K562 (cell line): Measurements from ENCODE around the gene GMDS. TPM values are rescaled to one million over a fixed set of nuclear protein-coding genes. Genes with fewer than 3 reads are reported as not detected.

Source experiments
- ATF4 ChIP-seq: fragments of 450-650 bp; formaldehyde crosslinking; IDR thresholded peaks from 2 replicates; pipeline ENCODE4 v1.4.0; 2022; ENCODE audit warnings: mild to moderate bottlenecking, moderate library complexity
- E2F4 ChIP-seq: sonication (generic); formaldehyde crosslinking; IDR thresholded peaks from 2 replicates; pipeline ENCODE4 v1.8.0; 2022; ENCODE audit warnings: mild to moderate bottlenecking, low read depth, missing genetic modification reagents
- IFI16 ChIP-seq: fragments of 250-450 bp; sonication (Bioruptor Pico); IDR thresholded peaks from 2 replicates; pipeline ENCODE4 v2.1.2; 2022; ENCODE audit warnings: mild to moderate bottlenecking, inconsistent platforms
- KDM1A ChIP-seq, 2 experiments: fragments of 450-650 bp; IDR thresholded peaks; 2 replicates each; pipeline ENCODE4 v1.6.1; 2016; ENCODE audit warnings: mild to moderate bottlenecking in 2 of 2
- SIRT6 ChIP-seq: IDR thresholded peaks from one replicate; pipeline ENCODE4 v1.6.1; 2012; ENCODE audit warnings: low read depth, mild to moderate bottlenecking, control low read depth, inconsistent platforms, low read length, moderate library complexity
- SMAD1 ChIP-seq: fragments of 150-350 bp; IDR thresholded peaks from 2 replicates; pipeline ENCODE4 v1.6.1; 2014; ENCODE audit warnings: low read length, low read depth; ENCODE audit not compliant: partially characterized antibody
- TCF7L2 ChIP-seq: fragments of 150-350 bp; IDR thresholded peaks from 2 replicates; pipeline ENCODE4 v1.6.1; 2016; ENCODE audit warnings: low read depth, mild to moderate bottlenecking, low read length, moderate library complexity
- THAP7 ChIP-seq: fragments of 250-450 bp; sonication (Bioruptor Pico); IDR thresholded peaks from 2 replicates; pipeline ENCODE4 v1.5.0; 2021
- ZNF512 ChIP-seq: IDR thresholded peaks from 2 replicates; pipeline ENCODE4 v1.6.1; 2016; ENCODE audit warnings: missing genetic modification characterization, missing compliant biosample characterization
- polyA plus RNA-seq, 8 experiments: library from polyadenylated mRNA; depleted of rRNA in 4 of 8; stranded (reverse) in 5 of 8; unstranded in 3 of 8; fragments of >200 nt; fragmentation: Nextera tagmentation in 2 of 8; fragmentation: Illumina TruSeq in 1 of 8; extraction: Ambion mirVana in 2 of 8; extraction: Trizol in 1 of 8; gene quantifications; 2 replicates each; pipeline versions ENCODE4 v1.2.1 to v1.2.3, GENCODE V29; 2011 to 2014; ENCODE audit warnings: inconsistent platforms in 1 of 8, missing spikeins in 1 of 8
- total RNA-seq, 7 experiments: library from RNA; depleted of rRNA in 6 of 7; stranded (reverse); fragments of >200 nt in 6 of 7; fragmentation: Illumina TruSeq in 2 of 7; extraction: Trizol in 2 of 7; gene quantifications; 2 replicates each; pipeline versions ENCODE4 v1.2.1 to v1.2.3, GENCODE V29; 2011 to 2021; ENCODE audit warnings: low replicate concordance in 1 of 7

Gene GMDS
- total and polyA plus RNA-seq, 9 of the 15 experiments (the other 6 are each of a cell fraction or from before 2014, with no cell fraction given), result 0.48 to 31.8 (median 13.4) TPM

GRCh38 chr6:1895721-1896120, 349.7 kb downstream of the GMDS start (continued):
- TF ChIP-seq ATF4 (CRISPR knock-in tag), result no peak
- TF ChIP-seq THAP7, result no peak
- no peak for TF ChIP-seq E2F4 (CRISPR knock-in tag)
- no peak for TF ChIP-seq TCF7L2
- no peak for TF ChIP-seq SMAD1
- TF ChIP-seq SIRT6, result no peak
- TF ChIP-seq IFI16 (CRISPR knock-in tag), result no peak
- no peak for TF ChIP-seq KDM1A (IDR thresholded peaks at IDR 0.05)
- TF ChIP-seq ZNF512 (tag), result no peak
